Effector memory CD8-positive, alpha-beta T cell (primary cell): ENCODE measurements around the gene STPG3.

Experiments used
- ATAC-seq: fragments of 150-1000 bp; cut with Tn5 transposase; replicated peaks from 2 replicates; pipeline ENCODE4 v1.10.0; 2021; ENCODE audit warnings: mild to moderate bottlenecking, moderate library complexity
- DNase-seq, 3 experiments: peaks; one replicate each; pipeline ENCODE4 v3.0.0; 2021
- H3K27ac Mint-ChIP-seq, 2 donors: one replicate each; pipeline ENCODE4 v1.8.0; 2022; ENCODE audit warnings: mild to moderate bottlenecking in 2 of 2, mixed read lengths in 2 of 2, moderate library complexity in 2 of 2
- H3K27me3 Mint-ChIP-seq, 2 donors: one replicate each; pipeline ENCODE4 v1.8.0; 2022; ENCODE audit warnings: mixed read lengths in 2 of 2
- H3K36me3 Mint-ChIP-seq: one replicate; pipeline ENCODE4 v1.8.0; 2022; ENCODE audit warnings: mild to moderate bottlenecking, moderate library complexity, mixed read lengths; ENCODE audit not compliant: insufficient read depth
- H3K4me1 Mint-ChIP-seq, 2 donors: one replicate each; pipeline ENCODE4 v1.8.0; 2022; ENCODE audit warnings: low read depth in 2 of 2, mixed read lengths in 2 of 2
- H3K4me3 Mint-ChIP-seq, 2 donors: one replicate each; pipeline ENCODE4 v1.8.0; 2022; ENCODE audit warnings: mild to moderate bottlenecking in 2 of 2, mixed read lengths in 2 of 2, moderate library complexity in 2 of 2
- H3K9me3 Mint-ChIP-seq, 2 donors: one replicate each; pipeline ENCODE4 v1.8.0; 2022; ENCODE audit warnings: mixed read lengths in 2 of 2

The STPG3 gene

DNA sequence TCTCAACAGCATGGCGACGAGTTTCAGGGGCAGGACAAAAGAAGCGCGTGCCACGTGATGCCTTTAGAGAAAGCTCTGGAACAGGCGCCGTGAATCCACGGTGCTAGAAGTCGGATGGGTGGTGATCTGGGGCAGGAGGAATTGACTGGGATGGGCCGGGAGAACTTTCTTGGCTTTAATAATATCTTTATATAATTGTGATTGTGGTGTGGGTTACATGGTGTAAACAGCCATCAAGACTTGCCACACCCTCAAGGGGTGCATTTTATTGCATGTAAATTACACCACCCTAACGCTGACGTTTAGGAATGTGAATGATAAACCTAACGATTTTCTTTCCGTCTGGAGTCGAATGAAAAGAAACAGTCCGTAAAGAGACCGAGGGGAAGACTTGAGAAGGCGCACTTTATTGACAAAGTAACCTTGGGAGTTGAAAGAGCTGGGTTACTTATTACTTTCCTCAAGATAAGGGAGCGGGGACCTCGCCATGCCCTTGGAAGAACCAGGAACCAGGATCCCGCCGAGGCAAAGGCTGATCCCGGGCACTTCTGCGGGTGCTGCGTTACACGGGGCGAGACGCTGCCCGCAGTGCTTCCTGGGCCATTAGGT lies 42.5 kb downstream of the STPG3 start:
- Mint-ChIP-seq H3K4me1 (peaks cover 0 to 5% of the 10 kb centered on the region in 2 donors), H3K27ac (no peak overlapping the region), H3K27me3 (peaks cover 24 to 48% of the 10 kb centered on the region in 2 donors), H3K36me3 (no peaks in the 10 kb centered on the region), H3K4me3 (peak overlapping the region in 1 of 2 donors; percentile 62), H3K9me3 (no peaks in the 10 kb centered on the region)
- DNase-seq (no peak), ATAC-seq (no peak)

DNA sequence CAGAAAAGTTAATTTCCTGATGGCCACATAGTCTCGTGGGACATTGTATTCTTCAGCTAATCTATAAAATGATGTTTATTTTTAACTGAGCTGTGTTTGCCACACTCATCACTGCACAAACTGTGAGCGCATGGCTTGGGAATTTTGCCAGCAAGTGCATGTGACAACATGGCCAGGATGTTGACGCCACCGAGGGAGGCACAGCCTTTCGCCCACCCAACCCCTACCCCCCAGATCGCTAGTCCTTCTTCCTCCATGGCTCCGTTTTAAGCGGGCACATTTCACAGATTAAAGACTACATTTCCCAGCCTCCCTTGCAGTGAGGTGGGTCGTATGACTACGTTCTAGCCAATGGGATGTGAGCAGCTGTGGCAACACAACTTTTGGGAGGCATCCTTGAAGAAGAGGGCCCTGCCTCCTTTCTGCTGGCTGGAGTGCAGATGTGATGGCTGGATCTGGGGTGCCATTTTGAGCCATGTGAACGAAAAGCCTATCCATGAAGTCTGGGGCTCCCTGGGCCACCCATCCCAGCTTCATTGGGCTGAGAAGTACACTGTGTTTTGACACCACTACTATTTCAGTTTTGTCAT lies 43.1 kb downstream of the STPG3 start:
- H3K36me3 Mint-ChIP-seq = no peaks in the 10 kb centered on the region
- DNase-seq = no peak
- no peaks in the 10 kb centered on the region for H3K9me3 Mint-ChIP-seq
- peaks cover 0 to 5% of the 10 kb centered on the region in 2 donors for H3K4me1 Mint-ChIP-seq
- no peak overlapping the region for H3K27ac Mint-ChIP-seq
- ATAC-seq = peak; percentile 26
- H3K27me3 Mint-ChIP-seq = peaks cover 24 to 54% of the 10 kb centered on the region in 2 donors
- peak overlapping the region in 1 of 2 donors; percentile 62 for H3K4me3 Mint-ChIP-seq

DNA sequence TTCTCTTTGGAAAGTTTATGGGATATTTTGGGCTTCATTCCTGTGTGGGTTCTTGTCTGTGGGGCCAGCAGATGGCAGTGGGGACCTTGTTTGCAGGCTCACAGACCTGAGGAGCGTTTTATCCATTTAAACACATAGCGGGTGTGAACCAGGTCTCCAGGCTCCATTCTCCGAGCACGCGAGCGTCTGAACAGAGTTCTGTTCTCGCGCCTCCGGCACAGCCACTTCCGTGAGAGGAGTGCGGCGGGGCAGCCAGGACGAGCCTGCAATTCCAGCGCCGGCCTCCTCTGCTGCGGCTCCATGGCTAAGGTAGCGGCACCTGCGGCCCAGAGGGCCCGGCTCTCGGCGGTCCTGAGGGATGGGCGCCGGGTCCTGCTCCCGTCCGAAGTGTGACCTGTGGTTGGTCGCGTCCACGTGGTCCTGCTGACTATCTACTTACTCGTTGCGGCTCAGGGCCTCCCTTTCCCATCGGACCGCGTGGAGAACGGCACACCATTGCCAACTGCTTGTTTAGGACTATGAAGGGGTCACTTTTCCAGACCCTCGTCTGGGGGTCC lies 43.7 kb downstream of the STPG3 start:
- H3K9me3 Mint-ChIP-seq = no peaks in the 10 kb centered on the region
- H3K36me3 Mint-ChIP-seq = no peaks in the 10 kb centered on the region
- H3K27ac Mint-ChIP-seq = no peak overlapping the region
- H3K4me1 Mint-ChIP-seq = peaks cover 0 to 5% of the 10 kb centered on the region in 2 donors
- H3K27me3 Mint-ChIP-seq = peaks cover 24 to 56% of the 10 kb centered on the region in 2 donors
- no peak for DNase-seq
- H3K4me3 Mint-ChIP-seq = peak overlapping the region in 1 of 2 donors; percentile 62
- ATAC-seq = peak; percentile 16

DNA sequence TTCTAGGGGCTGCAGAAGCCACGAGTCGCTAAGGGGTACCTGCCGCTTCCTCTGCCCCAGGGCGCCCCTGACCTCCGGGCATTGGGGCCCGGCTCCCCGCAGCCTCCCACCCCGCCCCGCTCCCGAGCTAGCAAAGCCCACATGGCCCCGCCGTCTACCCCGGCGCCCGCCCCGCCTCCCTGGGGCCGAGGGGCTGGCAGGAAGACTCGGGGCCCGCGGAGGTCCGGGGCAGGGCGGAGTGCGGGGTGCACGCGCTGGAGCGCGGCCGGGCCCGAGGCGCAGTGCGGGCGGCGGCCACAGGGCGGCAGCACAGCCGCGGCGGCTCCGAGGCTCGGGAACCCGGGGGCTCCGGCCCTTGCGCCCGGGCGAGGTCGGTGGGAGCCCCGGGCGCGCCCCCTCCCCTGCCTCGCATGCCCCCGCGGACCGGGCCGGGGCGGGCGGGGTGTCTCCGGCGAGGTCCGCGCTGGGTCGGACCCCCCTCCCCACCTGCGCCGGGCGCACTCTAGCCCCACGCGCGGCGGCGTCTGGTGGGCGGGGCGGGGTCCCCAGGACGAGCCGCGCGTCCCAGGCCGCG lies 44.2 kb downstream of the STPG3 start:
- peaks cover 0 to 8% of the 10 kb centered on the region in 2 donors for H3K4me1 Mint-ChIP-seq
- no peaks in the 10 kb centered on the region for H3K36me3 Mint-ChIP-seq
- DNase-seq (peak; percentile 51 to 58 (median 52)), ATAC-seq (peak; percentile 90)
- H3K27me3 Mint-ChIP-seq = peaks cover 24 to 56% of the 10 kb centered on the region in 2 donors
- no peaks in the 10 kb centered on the region for H3K9me3 Mint-ChIP-seq
- no peak overlapping the region for H3K4me3 Mint-ChIP-seq
- no peak overlapping the region for H3K27ac Mint-ChIP-seq

DNA sequence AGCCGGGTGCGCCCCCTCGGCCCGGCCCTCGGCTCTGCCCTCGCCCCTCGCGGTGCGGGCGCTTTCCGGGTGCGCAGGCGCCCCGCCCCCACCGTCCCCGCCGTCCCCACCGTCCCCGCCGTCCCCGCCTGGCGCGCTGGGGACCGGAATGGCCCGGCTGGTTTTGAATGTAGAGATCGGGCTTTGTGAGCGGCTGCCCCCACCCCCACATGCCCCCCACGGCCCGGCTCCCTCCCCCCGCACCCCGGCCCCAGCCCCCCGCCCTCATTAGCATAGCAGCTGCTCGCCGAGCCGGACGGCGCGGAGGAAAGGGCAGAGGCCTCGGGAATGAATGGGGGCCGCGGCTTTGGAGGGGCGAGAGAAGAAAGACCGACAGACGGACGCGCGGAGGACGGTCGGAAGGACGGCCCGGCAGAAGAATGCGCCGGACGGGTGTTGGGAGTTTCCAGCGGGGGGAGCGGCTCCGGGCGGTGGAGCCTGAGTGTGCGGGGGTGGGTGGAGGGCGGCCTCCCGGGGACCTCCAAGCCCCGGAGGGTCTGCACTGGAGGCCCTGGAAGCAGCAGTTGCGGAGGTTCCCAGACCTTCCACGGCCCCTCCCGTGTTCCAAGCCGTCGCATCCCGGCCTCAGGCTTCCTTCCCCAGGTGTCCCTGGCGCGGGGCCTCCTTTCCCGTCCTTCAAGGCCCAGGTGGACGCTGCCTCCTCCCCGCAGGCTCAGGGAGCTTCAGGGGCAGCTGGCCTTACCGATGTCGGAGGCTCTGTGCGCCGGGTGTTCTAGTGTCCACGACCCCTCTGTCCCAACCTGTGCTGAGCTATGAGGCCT lies 45.0 kb downstream of the STPG3 start:
- H3K27me3 Mint-ChIP-seq = peaks cover 24 to 56% of the 10 kb centered on the region in 2 donors
- peak; percentile 18 for ATAC-seq

DNA sequence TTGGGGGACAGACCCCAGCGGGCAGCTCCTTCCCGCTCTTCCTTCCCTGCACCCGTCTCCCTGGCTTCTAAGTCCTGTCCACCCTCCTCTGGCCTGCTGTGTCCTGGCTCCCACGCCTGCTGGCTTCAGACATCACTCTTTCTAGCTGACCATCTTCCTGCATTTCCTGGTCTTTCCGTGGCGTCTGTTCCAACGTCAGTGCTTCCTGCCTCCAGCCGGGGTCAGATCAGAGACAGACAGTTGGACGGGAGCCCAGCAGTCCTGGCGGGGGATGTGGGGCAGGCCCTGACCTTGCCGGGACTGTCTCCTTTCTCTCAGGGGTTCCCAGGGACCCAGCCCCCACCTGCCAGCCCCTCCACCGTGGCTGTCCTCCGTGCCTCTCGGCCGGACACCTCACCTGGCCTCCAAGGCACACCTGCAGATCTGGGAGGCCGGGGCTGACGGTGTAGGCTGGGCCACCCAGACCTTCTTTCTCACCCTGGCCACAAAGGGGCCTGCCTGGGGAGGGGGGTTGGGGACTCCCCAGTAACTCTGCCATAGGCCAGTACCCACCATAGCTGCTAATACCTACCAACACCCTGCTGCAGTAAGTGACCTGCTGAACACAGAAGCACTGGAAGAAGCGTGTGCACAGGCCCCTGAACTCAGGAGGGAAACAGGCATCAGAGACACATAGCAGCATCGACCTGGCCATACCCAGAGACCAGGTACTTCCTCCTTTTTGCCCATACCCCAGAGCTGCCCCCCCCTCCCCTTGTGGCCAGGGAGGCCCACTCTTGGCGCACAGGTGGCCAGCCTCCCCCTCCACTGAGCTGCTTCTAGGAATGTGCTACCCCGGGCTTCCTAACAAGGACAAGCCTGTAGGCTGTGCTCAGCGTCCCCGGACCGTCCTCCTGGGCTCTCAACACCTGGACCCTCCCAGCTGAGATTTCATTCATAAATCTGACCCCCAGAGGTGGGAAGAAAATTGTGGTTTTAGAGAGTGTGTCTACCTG lies 45.9 kb downstream of the STPG3 start:
- Mint-ChIP-seq H3K36me3 (no peaks in the 10 kb centered on the region), H3K27ac (no peak overlapping the region), H3K9me3 (no peaks in the 10 kb centered on the region), H3K4me3 (peak overlapping the region; percentile 63 to 73), H3K4me1 (peaks cover 3 to 10% of the 10 kb centered on the region in 2 donors), H3K27me3 (peaks cover 24 to 56% of the 10 kb centered on the region in 2 donors)
- no peak for DNase-seq
- ATAC-seq = no peak

More for the DNA sequence above, 45.0 kb downstream of the STPG3 start:
- no peak for DNase-seq
- H3K27ac Mint-ChIP-seq = no peak overlapping the region
- H3K9me3 Mint-ChIP-seq = no peaks in the 10 kb centered on the region
- peak overlapping the region; percentile 63 to 73 for H3K4me3 Mint-ChIP-seq
- peaks cover 3 to 10% of the 10 kb centered on the region in 2 donors for H3K4me1 Mint-ChIP-seq
- no peaks in the 10 kb centered on the region for H3K36me3 Mint-ChIP-seq

DNA sequence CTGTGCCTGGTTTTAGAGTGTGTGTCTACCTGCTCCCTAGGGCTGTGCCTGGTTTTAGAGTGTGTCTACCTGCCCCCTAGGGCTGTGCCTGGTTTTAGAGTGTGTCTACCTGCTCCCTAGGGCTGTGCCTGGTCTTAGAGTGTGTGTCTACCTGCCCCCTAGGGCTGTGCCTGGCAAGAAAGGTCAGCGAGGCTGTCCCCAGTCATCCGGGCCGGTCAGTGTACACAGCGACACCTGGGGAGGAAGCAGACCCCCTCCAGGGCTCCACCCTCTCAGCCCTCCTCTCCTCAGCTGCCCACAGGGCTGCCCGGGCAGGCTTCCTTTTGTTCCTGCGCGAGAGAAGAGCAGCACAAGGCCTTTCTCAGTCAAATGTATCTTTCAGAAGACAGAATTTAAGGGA lies 46.9 kb downstream of the STPG3 start:
- Mint-ChIP-seq H3K4me1 (peaks cover 3 to 10% of the 10 kb centered on the region in 2 donors), H3K27ac (no peak overlapping the region), H3K27me3 (peaks cover 23 to 54% of the 10 kb centered on the region in 2 donors), H3K4me3 (no peak overlapping the region), H3K36me3 (no peaks in the 10 kb centered on the region), H3K9me3 (no peaks in the 10 kb centered on the region)
- DNase-seq (no peak), ATAC-seq (no peak)

DNA sequence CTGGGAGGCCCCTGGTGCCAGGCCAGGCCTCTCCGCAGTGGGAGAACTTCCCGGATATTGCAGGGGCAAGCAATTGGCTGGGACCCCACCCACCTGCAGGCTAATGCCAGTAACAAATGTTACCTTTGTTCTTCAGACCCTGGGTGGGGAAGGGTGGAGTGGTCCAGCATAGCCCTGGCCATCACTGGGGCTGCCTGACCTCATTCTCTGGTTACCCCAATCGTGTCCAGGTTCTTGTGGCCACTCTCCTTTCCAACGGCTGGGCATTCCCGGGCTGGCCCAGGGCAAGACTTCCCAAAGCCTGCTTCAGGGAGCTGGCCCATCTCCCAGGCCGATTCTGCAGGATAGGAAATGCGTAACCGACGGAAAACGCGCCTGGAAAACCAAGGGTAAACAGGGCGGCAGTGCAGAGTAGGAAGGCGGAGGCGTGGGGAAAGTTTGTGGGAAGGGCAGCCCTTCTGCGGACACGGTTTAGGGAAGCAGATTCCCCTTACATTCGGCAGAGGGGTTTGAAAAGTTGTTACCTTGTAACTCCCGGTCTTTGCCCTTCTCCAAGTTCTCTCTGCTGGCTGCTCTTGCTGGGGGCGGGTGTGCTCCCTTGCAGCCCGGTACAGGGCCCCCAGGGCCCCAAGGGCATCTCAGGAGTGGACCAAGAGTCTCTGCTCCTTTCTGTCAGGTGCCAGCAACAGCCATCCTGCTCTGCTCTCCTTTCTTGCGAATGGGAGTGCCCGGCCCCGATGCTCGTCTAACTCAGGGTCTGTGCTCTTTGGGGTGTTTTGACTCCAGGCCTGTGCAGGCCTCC lies 47.5 kb downstream of the STPG3 start:
- peaks cover 5% of the 10 kb centered on the region for H3K36me3 Mint-ChIP-seq
- DNase-seq (no peak), ATAC-seq (no peak)
- peaks cover 17 to 48% of the 10 kb centered on the region in 2 donors for H3K27me3 Mint-ChIP-seq
- H3K27ac Mint-ChIP-seq = no peak overlapping the region
- H3K9me3 Mint-ChIP-seq = no peaks in the 10 kb centered on the region
- peaks cover 3 to 10% of the 10 kb centered on the region in 2 donors for H3K4me1 Mint-ChIP-seq
- no peak overlapping the region for H3K4me3 Mint-ChIP-seq

DNA sequence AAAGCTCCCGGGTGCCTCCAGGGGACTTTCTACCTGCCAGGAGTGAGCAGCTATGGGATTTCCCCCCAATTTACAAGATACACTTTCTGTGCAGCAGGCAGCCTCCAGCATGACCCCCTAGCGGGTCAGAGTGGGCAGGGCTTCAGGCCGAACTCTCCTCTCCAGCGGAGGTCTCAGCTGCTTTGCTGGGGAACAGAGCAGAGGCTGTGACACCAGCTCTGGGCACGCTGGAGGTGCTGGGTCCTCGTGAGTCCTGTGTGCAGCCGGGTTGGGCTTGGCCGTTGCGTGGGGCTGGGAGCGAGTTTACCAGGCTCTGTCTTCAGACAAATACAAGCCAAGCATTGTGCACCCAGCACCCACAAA lies 48.1 kb downstream of the STPG3 start:
- Mint-ChIP-seq H3K4me1 (peaks cover 3 to 10% of the 10 kb centered on the region in 2 donors), H3K4me3 (no peak overlapping the region), H3K36me3 (peaks cover 5% of the 10 kb centered on the region), H3K27me3 (peaks cover 13 to 42% of the 10 kb centered on the region in 2 donors), H3K27ac (no peak overlapping the region), H3K9me3 (no peaks in the 10 kb centered on the region)
- DNase-seq (no peak), ATAC-seq (no peak)

DNA sequence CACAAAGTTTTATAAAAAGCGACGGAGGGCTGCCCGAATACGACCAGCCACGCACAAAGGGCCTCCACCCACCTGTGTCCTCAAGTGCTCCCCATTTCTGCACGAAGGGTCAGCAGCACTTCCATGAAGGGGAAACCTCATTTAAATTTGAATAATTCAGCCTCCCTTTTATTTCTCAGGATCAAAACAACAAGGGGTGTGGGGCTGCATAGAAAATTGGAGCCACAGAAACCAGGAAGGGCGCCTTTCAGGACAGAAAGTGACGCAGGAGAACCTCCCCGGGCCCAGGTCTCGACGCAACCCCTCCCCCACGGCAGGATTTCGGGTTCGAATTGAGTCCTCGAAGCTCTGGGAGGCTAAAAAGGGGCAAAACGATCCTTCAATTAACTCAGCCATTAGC lies 48.9 kb downstream of the STPG3 start:
- DNase-seq (no peak), ATAC-seq (no peak)
- Mint-ChIP-seq H3K27me3 (peaks cover 13 to 34% of the 10 kb centered on the region in 2 donors), H3K27ac (no peak overlapping the region), H3K4me3 (peak overlapping the region; percentile 38 to 58), H3K4me1 (peaks cover 3 to 10% of the 10 kb centered on the region in 2 donors), H3K9me3 (no peaks in the 10 kb centered on the region), H3K36me3 (peaks cover 5% of the 10 kb centered on the region)

DNA sequence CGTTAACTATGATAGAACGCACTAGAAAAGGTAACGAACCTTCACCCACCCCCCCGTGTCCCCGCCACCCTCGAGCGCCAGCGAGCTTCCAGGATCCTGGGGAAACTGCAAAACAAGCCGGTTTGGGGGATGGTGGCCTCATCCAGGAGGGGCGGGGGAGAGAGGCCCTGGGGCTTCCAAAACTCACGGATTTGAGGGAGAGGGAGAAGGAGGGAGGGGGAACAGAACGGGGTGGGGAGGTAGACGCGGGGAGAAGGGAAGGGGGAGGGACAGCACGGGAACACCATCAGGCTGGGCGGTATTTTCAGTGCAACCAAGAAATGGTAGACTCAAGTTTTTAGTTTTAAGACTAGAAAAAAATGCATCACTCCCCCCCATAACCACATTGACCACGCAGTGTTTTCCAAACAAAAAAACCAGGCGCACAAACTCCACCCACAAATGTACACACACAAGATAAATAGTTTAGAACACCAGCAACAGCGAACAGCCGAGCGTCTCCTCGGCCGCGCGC lies 49.5 kb downstream of the STPG3 start:
- H3K4me1 Mint-ChIP-seq = peaks cover 3 to 12% of the 10 kb centered on the region in 2 donors
- peak overlapping the region; percentile 65 to 74 for H3K4me3 Mint-ChIP-seq
- no peak for DNase-seq
- H3K9me3 Mint-ChIP-seq = no peaks in the 10 kb centered on the region
- no peak for ATAC-seq
- H3K36me3 Mint-ChIP-seq = peaks cover 5% of the 10 kb centered on the region
- peaks cover 13 to 34% of the 10 kb centered on the region in 2 donors for H3K27me3 Mint-ChIP-seq
- H3K27ac Mint-ChIP-seq = no peak overlapping the region
